ENCODE measurements around the gene BLZF1.

The BLZF1 gene, protein sequence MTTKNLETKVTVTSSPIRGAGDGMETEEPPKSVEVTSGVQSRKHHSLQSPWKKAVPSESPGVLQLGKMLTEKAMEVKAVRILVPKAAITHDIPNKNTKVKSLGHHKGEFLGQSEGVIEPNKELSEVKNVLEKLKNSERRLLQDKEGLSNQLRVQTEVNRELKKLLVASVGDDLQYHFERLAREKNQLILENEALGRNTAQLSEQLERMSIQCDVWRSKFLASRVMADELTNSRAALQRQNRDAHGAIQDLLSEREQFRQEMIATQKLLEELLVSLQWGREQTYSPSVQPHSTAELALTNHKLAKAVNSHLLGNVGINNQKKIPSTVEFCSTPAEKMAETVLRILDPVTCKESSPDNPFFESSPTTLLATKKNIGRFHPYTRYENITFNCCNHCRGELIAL

DNA sequence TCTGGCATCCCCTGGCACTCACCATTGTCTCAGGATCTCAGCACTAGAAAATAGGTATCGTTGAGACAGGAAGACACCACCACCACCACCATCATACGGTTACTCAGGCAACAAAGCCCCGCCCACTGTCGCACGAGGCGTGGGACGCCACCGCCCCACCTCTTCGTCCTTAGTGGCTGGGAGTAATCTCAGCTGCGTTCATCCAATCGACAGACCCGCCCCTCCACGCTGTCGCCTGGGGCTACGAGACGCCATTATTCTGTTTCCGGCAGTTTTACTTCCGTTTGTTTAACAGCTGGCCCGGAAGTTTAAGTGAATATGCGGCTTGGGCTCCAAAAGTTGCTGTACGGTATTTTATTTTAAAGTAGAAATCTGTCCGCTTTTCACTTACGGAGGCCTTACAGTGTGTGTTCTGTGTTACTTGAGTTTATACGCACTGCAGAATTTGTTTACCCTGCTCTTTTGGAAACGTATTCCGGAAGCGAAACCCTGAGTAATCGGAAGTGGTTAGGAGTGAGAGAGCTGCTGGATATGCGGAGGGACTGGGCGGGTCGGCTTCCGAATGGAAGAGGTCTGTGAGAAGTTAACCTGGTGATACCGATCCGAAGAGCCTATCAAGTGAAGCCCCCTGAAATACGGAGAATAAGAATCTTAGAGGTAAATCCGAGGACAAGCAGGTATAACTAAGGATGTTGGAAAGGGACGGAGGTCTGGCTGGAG is at the start of gene BLZF1, which contains the start of gene NME7:
BLZF1 (plus strand) TSS at position 510 of the 720 bp plus-strand sequence. CDS start 1,328 bp downstream, outside the sequence.
NME7 (minus strand) TSS at position 112 of the 720 bp plus-strand sequence; CDS start at position 25, 87 bp downstream.
- ChIA-PET CTCF (interaction anchor here (1.7 kb wide), 1 partner anchor 764 kb away, joined by 10 read pairs; no protein-coding TSS in a partner anchor), POLR2A (interaction anchor here (0.8 kb wide), 1 partner anchor 765 kb away, joined by 4 read pairs; no protein-coding TSS in a partner anchor)
- peak within 1 kb of the TSS; percentile 87 for H3K4me3 ChIP-seq (ENCODE audit: low read depth, low read length)
- peak; percentile 74 for DNase-seq (ENCODE audit: low read depth, low spot score)
- TF ChIP-seq, protein P1, sequence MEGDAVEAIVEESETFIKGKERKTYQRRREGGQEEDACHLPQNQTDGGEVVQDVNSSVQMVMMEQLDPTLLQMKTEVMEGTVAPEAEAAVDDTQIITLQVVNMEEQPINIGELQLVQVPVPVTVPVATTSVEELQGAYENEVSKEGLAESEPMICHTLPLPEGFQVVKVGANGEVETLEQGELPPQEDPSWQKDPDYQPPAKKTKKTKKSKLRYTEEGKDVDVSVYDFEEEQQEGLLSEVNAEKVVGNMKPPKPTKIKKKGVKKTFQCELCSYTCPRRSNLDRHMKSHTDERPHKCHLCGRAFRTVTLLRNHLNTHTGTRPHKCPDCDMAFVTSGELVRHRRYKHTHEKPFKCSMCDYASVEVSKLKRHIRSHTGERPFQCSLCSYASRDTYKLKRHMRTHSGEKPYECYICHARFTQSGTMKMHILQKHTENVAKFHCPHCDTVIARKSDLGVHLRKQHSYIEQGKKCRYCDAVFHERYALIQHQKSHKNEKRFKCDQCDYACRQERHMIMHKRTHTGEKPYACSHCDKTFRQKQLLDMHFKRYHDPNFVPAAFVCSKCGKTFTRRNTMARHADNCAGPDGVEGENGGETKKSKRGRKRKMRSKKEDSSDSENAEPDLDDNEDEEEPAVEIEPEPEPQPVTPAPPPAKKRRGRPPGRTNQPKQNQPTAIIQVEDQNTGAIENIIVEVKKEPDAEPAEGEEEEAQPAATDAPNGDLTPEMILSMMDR (IDR thresholded peaks at IDR 0.05; ENCODE audit: insufficient read depth, low read length, missing control alignments): no peak

GRCh38 chr1:169318536-169319244 is 49.3 kb upstream of the BLZF1 start:
- TF ChIP-seq, protein P1 (IDR thresholded peaks at IDR 0.05; ENCODE audit: insufficient read depth, low read length, missing control alignments): no peak
- DNase-seq (ENCODE audit: low read depth, low spot score): no peak
- POLR2A ChIA-PET: no interaction called here
- CTCF ChIA-PET: no interaction called here
- H3K4me3 ChIP-seq (ENCODE audit: low read depth, low read length): no peak overlapping the region

DNA sequence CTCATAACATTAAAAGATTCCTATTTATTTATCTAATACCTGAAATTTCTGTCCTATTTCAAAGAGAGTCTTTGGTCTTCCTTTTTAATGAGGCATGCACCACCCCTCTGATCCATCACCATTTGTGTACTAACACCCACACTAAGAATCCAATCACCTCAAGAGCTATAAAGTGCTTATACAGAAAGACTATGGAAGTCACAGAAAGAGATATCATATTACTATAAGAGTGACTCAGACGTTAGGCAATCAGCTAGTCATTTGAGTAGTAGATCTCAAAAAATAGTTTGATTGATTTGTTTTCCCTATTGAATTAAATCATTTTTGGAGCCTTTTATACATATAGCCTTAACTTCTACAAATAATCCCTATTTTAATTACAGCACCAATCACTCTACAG is 46.5 kb upstream of the BLZF1 start:
- TF ChIP-seq, protein P1 (IDR thresholded peaks at IDR 0.05; ENCODE audit: insufficient read depth, low read length, missing control alignments): no peak
- no peak overlapping the region for H3K4me3 ChIP-seq (ENCODE audit: low read depth, low read length)
- CTCF ChIA-PET: interaction anchor here (0.9 kb wide), 1 partner anchor 27 kb away, joined by 4 read pairs; no protein-coding TSS in a partner anchor
- DNase-seq (ENCODE audit: low read depth, low spot score): no peak
- POLR2A ChIA-PET: no interaction called here

- no peak for DNase-seq (ENCODE audit: low read depth, low spot score)
- ChIA-PET CTCF (no interaction called here), POLR2A (no interaction called here)
- H3K4me3 ChIP-seq (ENCODE audit: low read depth, low read length): no peak overlapping the region
- TF ChIP-seq, protein P1 (IDR thresholded peaks at IDR 0.05; ENCODE audit: insufficient read depth, low read length, missing control alignments): no peak
Observed at GRCh38 chr1:169322138-169322537, 45.9 kb upstream of the BLZF1 start.

DNA sequence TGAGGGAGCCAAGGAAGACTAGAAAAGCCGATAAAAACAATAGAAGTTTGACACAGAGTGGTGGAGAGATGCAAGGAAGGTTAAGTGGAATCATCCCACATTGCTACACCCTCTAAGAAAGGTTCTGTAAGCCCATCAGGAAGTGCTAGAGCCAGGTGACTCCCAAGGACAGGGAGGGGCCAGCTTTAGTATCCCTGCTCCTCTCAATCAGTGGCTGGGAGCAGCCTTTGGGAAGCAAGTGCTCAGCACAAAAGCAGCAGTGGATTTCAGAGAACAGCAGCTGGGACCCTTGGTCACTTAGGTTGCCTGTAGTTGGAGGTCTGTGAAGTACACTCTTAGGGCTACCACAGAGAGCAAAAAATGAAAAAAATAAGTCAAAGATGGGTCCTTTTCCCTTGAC is 42.9 kb upstream of the BLZF1 start:
- H3K4me3 ChIP-seq (ENCODE audit: low read depth, low read length): no peak overlapping the region
- ChIA-PET CTCF (interaction anchor here (1.1 kb wide), 1 partner anchor 23 kb away, joined by 3 read pairs; no protein-coding TSS in a partner anchor), POLR2A (no interaction called here)
- no peak for DNase-seq (ENCODE audit: low read depth, low spot score)
- TF ChIP-seq, protein P1 (IDR thresholded peaks at IDR 0.05; ENCODE audit: insufficient read depth, low read length, missing control alignments): no peak

Measured in AG04449 (cell line).